Colonic mucosa (tissue), 4 donors: ENCODE data around the gene FLT1. TPM values are rescaled to one million over a fixed set of nuclear protein-coding genes. Genes with fewer than 3 reads are reported as not detected.

Experiments used
- DNase-seq: peaks from one replicate; pipeline ENCODE4 v3.0.0-alpha.2; 2020
- H3K27ac ChIP-seq: fragments of 200-600 bp; one replicate; pipeline ENCODE4 v1.8.0; 2021
- H3K27me3 ChIP-seq: fragments of 200-600 bp; one replicate; pipeline ENCODE4 v1.8.0; 2021
- H3K36me3 ChIP-seq: fragments of 200-600 bp; one replicate; pipeline ENCODE4 v1.8.0; 2021
- H3K4me1 ChIP-seq: fragments of 200-600 bp; one replicate; pipeline ENCODE4 v1.8.0; 2021; ENCODE audit warnings: mild to moderate bottlenecking
- H3K4me3 ChIP-seq: fragments of 200-600 bp; one replicate; pipeline ENCODE4 v1.8.0; 2021
- H3K9ac ChIP-seq, 2 donors: one replicate each; pipeline ENCODE4 v1.7.0; 2013; ENCODE audit warnings: control low read depth in 2 of 2, low read depth in 2 of 2, low read length in 2 of 2
- H3K9me3 ChIP-seq: fragments of 200-600 bp; one replicate; pipeline ENCODE4 v1.8.0; 2021
- intact Hi-C: fragments of 100-400 bp; cut with DNase I; formaldehyde crosslinking; loops from one replicate; pipeline ENCODE4 v1.14.1; 2022
- total RNA-seq, 2 donors: library from RNA; stranded (reverse); fragmentation: NEBNext Ultra II Directional in 1 of 2; extraction: Animal tissue kit (Norgen Biotek cat#: 25700) in 1 of 2; gene quantifications; one replicate each; pipeline ENCODE4 v1.2.1, GENCODE V29; 2021
- TF ChIP-seq, protein P1 (sequence below): fragments of 200-600 bp; IDR thresholded peaks from one replicate; pipeline ENCODE4 v1.8.0; 2022; ENCODE audit warnings: antibody characterized with exemption, mild to moderate bottlenecking
- donor health status: healthy.
- donor health status: DM: no; HTN: no; CAD: no.
- donor health status: DM: no; HTN: no; CAD: no.

The FLT1 gene
- total RNA-seq, 2 donors from 2014 or later, result 4.7 to 16.6 TPM

DNA sequence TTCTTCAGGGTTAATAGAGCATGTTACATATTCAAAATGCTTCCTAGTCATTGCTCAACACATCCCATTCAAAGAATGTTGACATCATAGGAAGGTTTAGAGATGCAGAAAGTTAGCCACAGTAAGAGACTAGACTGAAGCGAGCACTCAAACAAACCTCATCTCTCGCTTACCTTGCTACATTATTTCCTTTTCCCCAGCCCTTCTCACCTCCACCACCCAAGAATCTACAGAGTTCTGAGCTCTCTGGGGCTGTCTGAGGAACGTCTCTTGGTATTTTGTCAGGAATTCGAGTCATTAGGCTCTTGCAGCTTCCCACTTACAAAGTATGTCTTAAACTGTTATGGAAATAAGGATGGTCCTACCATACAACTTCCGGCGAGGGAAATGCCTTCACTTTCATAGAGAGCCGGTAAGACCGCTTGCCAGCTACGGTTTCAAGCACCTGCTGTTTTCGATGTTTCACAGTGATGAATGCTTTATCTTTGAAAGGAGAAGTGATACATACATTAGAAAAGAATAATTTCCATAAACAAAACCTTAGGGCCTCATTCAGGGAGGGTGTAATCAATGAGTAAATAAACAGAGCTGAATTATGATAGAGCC lies 65.1 kb downstream of the FLT1 start:
- Histone ChIP-seq H3K9ac (no peak overlapping the region), H3K27ac (no peak overlapping the region), H3K27me3 (no peaks in the 10 kb centered on the region), H3K9me3 (no peaks in the 10 kb centered on the region), H3K4me1 (no peaks in the 10 kb centered on the region), H3K36me3 (no peaks in the 10 kb centered on the region), H3K4me3 (no peak overlapping the region)
- intact Hi-C loops, result no loop called here
- TF ChIP-seq, protein P1, sequence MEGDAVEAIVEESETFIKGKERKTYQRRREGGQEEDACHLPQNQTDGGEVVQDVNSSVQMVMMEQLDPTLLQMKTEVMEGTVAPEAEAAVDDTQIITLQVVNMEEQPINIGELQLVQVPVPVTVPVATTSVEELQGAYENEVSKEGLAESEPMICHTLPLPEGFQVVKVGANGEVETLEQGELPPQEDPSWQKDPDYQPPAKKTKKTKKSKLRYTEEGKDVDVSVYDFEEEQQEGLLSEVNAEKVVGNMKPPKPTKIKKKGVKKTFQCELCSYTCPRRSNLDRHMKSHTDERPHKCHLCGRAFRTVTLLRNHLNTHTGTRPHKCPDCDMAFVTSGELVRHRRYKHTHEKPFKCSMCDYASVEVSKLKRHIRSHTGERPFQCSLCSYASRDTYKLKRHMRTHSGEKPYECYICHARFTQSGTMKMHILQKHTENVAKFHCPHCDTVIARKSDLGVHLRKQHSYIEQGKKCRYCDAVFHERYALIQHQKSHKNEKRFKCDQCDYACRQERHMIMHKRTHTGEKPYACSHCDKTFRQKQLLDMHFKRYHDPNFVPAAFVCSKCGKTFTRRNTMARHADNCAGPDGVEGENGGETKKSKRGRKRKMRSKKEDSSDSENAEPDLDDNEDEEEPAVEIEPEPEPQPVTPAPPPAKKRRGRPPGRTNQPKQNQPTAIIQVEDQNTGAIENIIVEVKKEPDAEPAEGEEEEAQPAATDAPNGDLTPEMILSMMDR, result no peak
- no peak for DNase-seq

DNA sequence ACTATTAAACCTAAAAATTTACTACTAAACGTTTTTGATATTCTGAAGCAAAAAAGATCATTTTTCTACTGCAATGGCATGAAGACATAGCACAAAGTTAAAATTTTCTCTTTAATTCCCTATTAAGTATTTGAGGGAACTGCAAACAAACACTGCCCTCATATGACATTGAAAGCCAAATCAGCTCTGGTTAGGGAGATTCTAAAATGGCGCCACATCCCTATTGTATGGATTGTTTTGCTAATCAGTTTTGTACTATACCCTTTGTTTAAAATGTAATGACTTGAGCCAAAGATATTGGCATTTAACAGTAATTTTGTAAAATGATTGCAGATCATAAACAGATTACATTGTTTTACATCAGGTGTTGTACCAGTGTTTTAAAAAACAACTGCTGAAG lies 65.8 kb downstream of the FLT1 start:
- Histone ChIP-seq H3K4me1 (no peaks in the 10 kb centered on the region), H3K9me3 (no peaks in the 10 kb centered on the region), H3K27ac (no peak overlapping the region), H3K9ac (no peak overlapping the region), H3K4me3 (no peak overlapping the region), H3K36me3 (no peaks in the 10 kb centered on the region), H3K27me3 (no peaks in the 10 kb centered on the region)
- no peak for DNase-seq
- intact Hi-C loops, result no loop called here
- TF ChIP-seq, protein P1, result no peak

DNA sequence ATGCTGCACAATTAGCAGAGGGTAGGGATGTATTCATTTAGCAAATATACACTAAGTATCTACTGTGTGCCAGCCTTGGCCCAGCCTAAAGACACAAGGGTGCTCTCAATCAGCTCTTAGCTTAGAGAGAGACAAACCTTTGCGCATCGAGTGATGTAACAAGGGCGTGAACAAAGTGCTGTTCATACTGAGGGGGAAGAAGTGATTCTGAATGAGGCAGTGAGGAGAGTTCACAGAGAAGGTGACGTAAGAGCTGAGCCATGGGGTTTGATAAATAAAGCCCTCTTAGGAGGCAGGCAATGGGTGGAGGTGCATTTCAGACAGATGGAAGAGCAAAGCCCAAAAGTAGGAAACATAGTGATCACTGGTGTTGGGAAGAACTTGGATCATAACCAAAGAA lies 68.5 kb downstream of the FLT1 start:
- DNase-seq, result no peak
- H3K27me3 ChIP-seq, result no peaks in the 10 kb centered on the region
- intact Hi-C loops, result no loop called here
- no peak overlapping the region for H3K27ac ChIP-seq
- no peaks in the 10 kb centered on the region for H3K36me3 ChIP-seq
- no peak overlapping the region for H3K4me3 ChIP-seq
- no peak overlapping the region for H3K9ac ChIP-seq
- no peaks in the 10 kb centered on the region for H3K9me3 ChIP-seq
- TF ChIP-seq, protein P1, result no peak
- no peaks in the 10 kb centered on the region for H3K4me1 ChIP-seq

GRCh38 chr13:28425793-28426192 lies 69.1 kb downstream of the FLT1 start:
- DNase-seq, result no peak
- Histone ChIP-seq H3K4me3 (no peak overlapping the region), H3K36me3 (no peaks in the 10 kb centered on the region), H3K27ac (no peak overlapping the region), H3K9me3 (no peaks in the 10 kb centered on the region), H3K9ac (no peak overlapping the region), H3K4me1 (no peaks in the 10 kb centered on the region), H3K27me3 (no peaks in the 10 kb centered on the region)
- TF ChIP-seq, protein P1, result no peak
- intact Hi-C loops, result no loop called here

GRCh38 chr13:28424541-28424940 lies 70.4 kb downstream of the FLT1 start:
- TF ChIP-seq, protein P1, result no peak
- H3K4me1 ChIP-seq, result no peaks in the 10 kb centered on the region
- no peak overlapping the region for H3K27ac ChIP-seq
- no peaks in the 10 kb centered on the region for H3K9me3 ChIP-seq
- H3K9ac ChIP-seq, result no peak overlapping the region
- intact Hi-C loops, result no loop called here
- H3K4me3 ChIP-seq, result no peak overlapping the region
- H3K36me3 ChIP-seq, result no peaks in the 10 kb centered on the region
- DNase-seq, result no peak
- H3K27me3 ChIP-seq, result no peaks in the 10 kb centered on the region
